HCT116 (cell line): Measurements from ENCODE around the gene KCNB1.

Experiments used
- CBX3 ChIP-seq: IDR thresholded peaks from 2 replicates; pipeline ENCODE4 v1.6.1; 2012; ENCODE audit warnings: low read depth
- CEBPB ChIP-seq: IDR thresholded peaks from 2 replicates; pipeline ENCODE4 v1.6.1; 2012; ENCODE audit warnings: low read depth
- CTCF ChIP-seq, 3 experiments: fragments of 200-600 bp in 1 of 3; sonication (generic) in 1 of 3; IDR thresholded peaks in 2 of 3; conservative IDR thresholded peaks in 1 of 3; 2 replicates each; pipeline ENCODE4 v1.5.1; 2012 to 2017; ENCODE audit warnings: low read depth in 2 of 3, low read length in 2 of 3, antibody characterized with exemption in 1 of 3, borderline replicate concordance in 1 of 3, control low read depth in 1 of 3, mild to moderate bottlenecking in 1 of 3, mixed read lengths in 1 of 3, mixed run types in 1 of 3, moderate library complexity in 1 of 3; ENCODE audit not compliant: insufficient read depth in 1 of 3
- ELF1 ChIP-seq: IDR thresholded peaks from 2 replicates; pipeline ENCODE4 v1.6.1; 2012; ENCODE audit warnings: low read depth, borderline replicate concordance
- EZH2 ChIP-seq: fragments of 200-600 bp; sonication (generic); IDR thresholded peaks from 2 replicates; pipeline ENCODE4 v1.6.1; 2017; ENCODE audit warnings: antibody characterized with exemption, mixed run types
- JUND ChIP-seq: IDR thresholded peaks from 2 replicates; pipeline ENCODE4 v1.6.1; 2012
- MAX ChIP-seq: IDR thresholded peaks from 2 replicates; pipeline ENCODE4 v1.6.1; 2012
- POLR2A ChIP-seq: IDR thresholded peaks from 2 replicates; pipeline ENCODE4 v1.7.0; 2011; ENCODE audit warnings: borderline replicate concordance; ENCODE audit not compliant: insufficient read depth, insufficient read length; ENCODE audit errors: extremely low read depth
- POLR2AphosphoS5 ChIP-seq: IDR thresholded peaks from 2 replicates; pipeline ENCODE4 v1.6.1; 2011; ENCODE audit warnings: mild to moderate bottlenecking, low read depth, low read length, moderate library complexity
- RAD21 ChIP-seq: IDR thresholded peaks from 2 replicates; pipeline ENCODE4 v1.6.1; 2012; ENCODE audit warnings: low read depth, mild to moderate bottlenecking
- SP1 ChIP-seq: IDR thresholded peaks from 2 replicates; pipeline ENCODE4 v1.6.1; 2012; ENCODE audit warnings: low read depth
- SRF ChIP-seq: IDR thresholded peaks from 2 replicates; pipeline ENCODE4 v1.6.1; 2012; ENCODE audit warnings: low read depth
- TCF7L2 ChIP-seq: IDR thresholded peaks from 2 replicates; pipeline ENCODE4 v1.7.0; 2011; ENCODE audit warnings: borderline replicate concordance, inconsistent platforms; ENCODE audit not compliant: insufficient read depth, insufficient read length; ENCODE audit errors: extremely low read depth
- YY1 ChIP-seq: IDR thresholded peaks from 2 replicates; pipeline ENCODE4 v1.6.1; 2011; ENCODE audit warnings: low read length, low read depth, moderate library complexity, mild to moderate bottlenecking; ENCODE audit not compliant: insufficient replicate concordance; ENCODE audit errors: extremely low read depth

GRCh38 chr20:49427751-49428518 is 54.5 kb downstream of the KCNB1 start:
- TF ChIP-seq POLR2AphosphoS5 (no peak), SP1 (no peak), MAX (no peak), SRF (no peak), CTCF (IDR thresholded peaks at IDR 0.05 in 2 of 3, conservative IDR thresholded peaks at IDR 0.05 in 1 of 3; ENCODE audit: borderline replicate concordance in 1 of 3, insufficient read depth in 1 of 3, low read depth in 2 of 3, low read length in 2 of 3) (no peak), JUND (no peak), POLR2A (no peak), EZH2 (no peak), YY1 (no peak), ELF1 (no peak), RAD21 (no peak), CEBPB (no peak), CBX3 (no peak), TCF7L2 (no peak)
